Fibroblast of the aortic adventitia (primary cell): ENCODE data around the gene GUSB. TPM values are rescaled to one million over a fixed set of nuclear protein-coding genes. Genes with fewer than 3 reads are reported as not detected.

Experiments
- DNase-seq: peaks from one replicate; pipeline ENCODE4 v3.0.0-alpha.2; 2010; ENCODE audit warnings: low read depth
- H3K4me3 ChIP-seq: 2 replicates; pipeline ENCODE4 v1.5.1; 2011; ENCODE audit warnings: low read depth, mild to moderate bottlenecking, control low read depth, low read length, moderate library complexity
- small RNA-seq: library from RNA; depleted of rRNA; stranded (forward); fragments of <200 nt; gene quantifications from one replicate; pipeline ENCODE3, GENCODE V24; 2012
- total RNA-seq: library from RNA; depleted of rRNA; stranded (reverse); fragments of >200 nt; gene quantifications from 2 replicates; pipeline ENCODE4 v1.2.3, GENCODE V29; 2012; ENCODE audit warnings: low replicate concordance
- TF ChIP-seq, protein P1 (sequence below): IDR thresholded peaks from 2 replicates; pipeline ENCODE4 v1.5.1; 2011; ENCODE audit warnings: mild to moderate bottlenecking, low read length, control low read depth, inconsistent platforms; ENCODE audit not compliant: insufficient read depth

The GUSB gene
- total RNA-seq, 1 donor = 22.3 TPM

DNA sequence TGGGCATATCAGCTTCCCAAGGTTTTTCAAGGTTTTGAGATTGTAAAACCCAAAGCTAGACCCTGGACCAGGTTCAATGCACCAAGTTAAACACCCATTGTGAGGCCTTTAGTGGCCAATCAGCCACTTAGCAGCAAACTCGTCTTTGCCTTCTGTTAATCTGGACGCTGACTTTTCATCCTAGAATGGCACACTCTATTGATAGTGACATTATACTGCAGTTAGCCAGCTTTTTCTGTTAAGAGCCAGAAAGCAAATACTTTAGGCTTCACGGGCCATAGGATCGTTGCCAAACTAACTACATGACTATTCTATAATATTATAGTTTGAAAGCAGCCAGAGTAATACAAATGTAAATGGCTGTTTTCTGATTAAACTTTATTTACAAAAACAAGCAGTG is 57.8 kb downstream of the GUSB start:
- peak; percentile 27 for DNase-seq

DNA sequence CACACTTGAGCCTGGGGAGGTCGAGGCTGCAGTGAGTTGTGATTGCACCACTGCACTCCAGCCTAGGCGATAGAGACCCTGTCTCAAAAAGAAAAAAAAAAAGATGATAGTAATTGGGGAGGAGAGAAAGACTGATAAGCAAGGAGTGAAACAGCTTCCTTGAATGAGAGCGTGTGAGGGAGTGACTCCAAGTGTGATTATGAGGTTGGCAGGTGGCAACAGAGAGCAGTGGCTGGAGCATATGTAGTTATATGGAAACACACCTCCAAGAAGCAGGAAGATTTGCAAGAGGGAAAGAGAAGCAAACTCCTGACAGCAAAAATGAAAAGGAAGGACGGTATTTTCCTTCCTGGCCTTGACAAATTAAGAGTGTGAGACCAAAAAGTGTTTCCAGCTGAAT is 58.7 kb downstream of the GUSB start:
- no peak overlapping the region for H3K4me3 ChIP-seq
- TF ChIP-seq, protein P1, sequence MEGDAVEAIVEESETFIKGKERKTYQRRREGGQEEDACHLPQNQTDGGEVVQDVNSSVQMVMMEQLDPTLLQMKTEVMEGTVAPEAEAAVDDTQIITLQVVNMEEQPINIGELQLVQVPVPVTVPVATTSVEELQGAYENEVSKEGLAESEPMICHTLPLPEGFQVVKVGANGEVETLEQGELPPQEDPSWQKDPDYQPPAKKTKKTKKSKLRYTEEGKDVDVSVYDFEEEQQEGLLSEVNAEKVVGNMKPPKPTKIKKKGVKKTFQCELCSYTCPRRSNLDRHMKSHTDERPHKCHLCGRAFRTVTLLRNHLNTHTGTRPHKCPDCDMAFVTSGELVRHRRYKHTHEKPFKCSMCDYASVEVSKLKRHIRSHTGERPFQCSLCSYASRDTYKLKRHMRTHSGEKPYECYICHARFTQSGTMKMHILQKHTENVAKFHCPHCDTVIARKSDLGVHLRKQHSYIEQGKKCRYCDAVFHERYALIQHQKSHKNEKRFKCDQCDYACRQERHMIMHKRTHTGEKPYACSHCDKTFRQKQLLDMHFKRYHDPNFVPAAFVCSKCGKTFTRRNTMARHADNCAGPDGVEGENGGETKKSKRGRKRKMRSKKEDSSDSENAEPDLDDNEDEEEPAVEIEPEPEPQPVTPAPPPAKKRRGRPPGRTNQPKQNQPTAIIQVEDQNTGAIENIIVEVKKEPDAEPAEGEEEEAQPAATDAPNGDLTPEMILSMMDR = no peak
- no peak for DNase-seq

More for the DNA sequence above, 57.8 kb downstream of the GUSB start:
- H3K4me3 ChIP-seq = no peak overlapping the region
- TF ChIP-seq, protein P1 = no peak

DNA sequence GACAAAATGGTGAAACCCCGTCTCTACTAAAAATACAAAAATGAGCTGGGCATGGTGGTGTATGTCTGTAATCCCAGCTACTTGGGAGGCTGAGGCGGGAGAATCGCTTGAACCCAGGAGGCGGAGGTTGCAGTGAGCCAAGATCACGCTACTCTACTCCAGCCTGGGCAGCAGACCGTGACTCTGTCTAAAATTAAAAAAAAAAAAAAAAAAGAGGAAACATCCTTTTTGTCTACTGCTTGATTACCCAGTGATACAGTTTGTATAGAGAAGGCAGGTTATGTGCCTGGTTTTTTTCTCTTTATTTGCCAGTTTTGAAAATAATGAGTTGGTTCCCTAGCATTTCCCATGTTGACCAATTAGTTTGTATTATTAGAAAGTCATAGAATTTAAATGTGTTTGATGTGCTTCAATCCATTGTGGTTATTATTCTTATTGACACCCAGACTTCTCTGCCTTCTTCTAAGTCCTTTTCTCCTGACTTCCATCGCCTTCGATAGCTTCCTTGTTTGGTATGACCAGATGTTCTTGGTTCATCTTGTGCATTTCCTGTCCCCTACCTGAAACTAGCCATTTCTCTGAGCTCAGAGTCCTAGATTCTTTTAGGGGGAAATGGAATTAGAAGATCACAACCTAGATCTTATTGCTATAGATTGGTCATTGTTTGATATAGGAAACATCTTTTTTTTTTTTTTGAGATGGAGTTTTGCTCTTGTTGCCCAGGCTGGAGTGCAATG is 65.9 kb downstream of the GUSB start:
- DNase-seq = no peak
- no peak overlapping the region for H3K4me3 ChIP-seq
- TF ChIP-seq, protein P1 = no peak

DNA sequence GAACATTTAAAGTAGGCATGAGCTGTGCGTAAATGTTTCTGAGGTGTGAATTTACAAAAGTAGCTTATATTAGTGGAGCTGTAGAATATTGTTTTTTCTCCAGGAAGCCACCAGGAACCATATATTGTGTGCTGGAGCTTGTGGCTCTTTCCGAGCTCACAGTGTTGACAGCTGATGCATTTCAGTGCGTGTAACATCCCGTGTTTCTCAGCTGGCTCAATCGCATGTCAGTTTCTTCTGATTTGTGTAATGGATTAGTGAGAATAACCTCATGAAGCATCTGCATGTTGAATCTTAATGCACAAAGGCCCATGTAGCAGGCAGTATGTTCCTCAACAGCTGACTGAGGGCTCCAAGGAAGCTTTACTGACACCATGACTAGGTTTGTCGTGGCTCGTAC is 69.8 kb downstream of the GUSB start:
- TF ChIP-seq, protein P1 = no peak
- H3K4me3 ChIP-seq = no peak overlapping the region
- DNase-seq = no peak

Small RNA genes lying within 50 kb of the gene (small RNA-seq; reads per million reads assigned to genes)
- gene AC073261.1 = not detected

Other genes starting within 250 kb of the GUSB start
- gene VKORC1L1, start 109.1 kb downstream of the GUSB start, total RNA-seq = 8.7 and 17.8 TPM in 2 replicates
- 13.9 and 45.8 TPM in 2 replicates for gene ASL, start 93.6 kb upstream of the GUSB start, total RNA-seq
- 36.1 and 46.8 TPM in 2 replicates for gene CRCP, start 132.6 kb upstream of the GUSB start, total RNA-seq
- 59.7 and 73.6 TPM in 2 replicates for gene TPST1, start 223.1 kb upstream of the GUSB start, total RNA-seq